ENCODE data around the gene MFSD2A. TPM values are rescaled to one million over a fixed set of nuclear protein-coding genes. Genes with fewer than 3 reads are reported as not detected.

MFSD2A gene
- total and polyA plus RNA-seq, 4 donors: 0.37 to 294 (median 171) TPM

DNA sequence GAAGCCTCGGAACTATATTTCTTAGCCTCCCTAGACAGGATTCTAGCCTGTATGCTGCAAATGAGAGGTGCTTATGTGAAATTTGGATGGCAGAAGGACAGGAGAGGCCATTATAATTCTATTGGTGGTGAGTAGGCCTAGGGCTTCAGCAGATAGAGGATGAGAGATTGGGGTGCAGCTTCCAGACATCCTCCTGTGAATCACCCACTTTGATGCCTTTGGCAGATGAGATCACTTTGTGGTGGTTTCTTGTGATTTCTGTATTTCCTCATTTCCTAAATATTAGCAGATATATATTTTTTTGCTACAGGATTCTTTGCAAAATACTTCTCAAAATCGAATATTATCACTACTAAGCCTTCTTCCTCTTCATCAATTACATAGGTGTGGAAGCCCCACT is 37.3 kb downstream of the MFSD2A start:
- no peak overlapping the region for H3K9ac ChIP-seq (ENCODE audit: low read depth in 1 of 2, low read length in 2 of 2)
- no peaks in the 10 kb centered on the region for H3K36me3 ChIP-seq (ENCODE audit: control insufficient read depth in 4 of 4, insufficient read depth in 3 of 4, low read depth in 1 of 4, low read length in 3 of 4)
- H3K9me3 ChIP-seq (ENCODE audit: control insufficient read depth in 4 of 4, low read length in 3 of 4): no peaks in the 10 kb centered on the region
- H3K27me3 ChIP-seq (ENCODE audit: control insufficient read depth in 4 of 4, insufficient read depth in 4 of 4, low read length in 3 of 4): no peaks in the 10 kb centered on the region
- H3K4me1 ChIP-seq (ENCODE audit: control insufficient read depth in 4 of 4, insufficient read depth in 4 of 4, low read length in 3 of 4): no peaks in the 10 kb centered on the region
- WGBS: 73% methylated on average over 2 of the region's 2 CpGs
- DNase-seq (ENCODE audit: low spot score): no peak
- no peak overlapping the region for H3K4me3 ChIP-seq (ENCODE audit: low read depth in 1 of 3, low read length in 3 of 3)
- H3K27ac ChIP-seq (ENCODE audit: low read depth in 1 of 2, low read length in 2 of 2): no peak overlapping the region
- no peak for TF ChIP-seq TAF1 (conservative IDR thresholded peaks at IDR 0.05)
- no peak for TF ChIP-seq EGR1 (IDR thresholded peaks at IDR 0.05; ENCODE audit: low read depth in 2 of 2)
- no peak for TF ChIP-seq ZBTB33 (IDR thresholded peaks at IDR 0.05)
- TF ChIP-seq HNF4A (conservative IDR thresholded peaks at IDR 0.05): no peak
- no peak for TF ChIP-seq JUND (IDR thresholded peaks at IDR 0.05)
- TF ChIP-seq, protein P1, sequence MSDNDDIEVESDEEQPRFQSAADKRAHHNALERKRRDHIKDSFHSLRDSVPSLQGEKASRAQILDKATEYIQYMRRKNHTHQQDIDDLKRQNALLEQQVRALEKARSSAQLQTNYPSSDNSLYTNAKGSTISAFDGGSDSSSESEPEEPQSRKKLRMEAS (IDR thresholded peaks at IDR 0.05): no peak
- no peak for TF ChIP-seq HNF4G (IDR thresholded peaks at IDR 0.05)
- TF ChIP-seq, protein P2, sequence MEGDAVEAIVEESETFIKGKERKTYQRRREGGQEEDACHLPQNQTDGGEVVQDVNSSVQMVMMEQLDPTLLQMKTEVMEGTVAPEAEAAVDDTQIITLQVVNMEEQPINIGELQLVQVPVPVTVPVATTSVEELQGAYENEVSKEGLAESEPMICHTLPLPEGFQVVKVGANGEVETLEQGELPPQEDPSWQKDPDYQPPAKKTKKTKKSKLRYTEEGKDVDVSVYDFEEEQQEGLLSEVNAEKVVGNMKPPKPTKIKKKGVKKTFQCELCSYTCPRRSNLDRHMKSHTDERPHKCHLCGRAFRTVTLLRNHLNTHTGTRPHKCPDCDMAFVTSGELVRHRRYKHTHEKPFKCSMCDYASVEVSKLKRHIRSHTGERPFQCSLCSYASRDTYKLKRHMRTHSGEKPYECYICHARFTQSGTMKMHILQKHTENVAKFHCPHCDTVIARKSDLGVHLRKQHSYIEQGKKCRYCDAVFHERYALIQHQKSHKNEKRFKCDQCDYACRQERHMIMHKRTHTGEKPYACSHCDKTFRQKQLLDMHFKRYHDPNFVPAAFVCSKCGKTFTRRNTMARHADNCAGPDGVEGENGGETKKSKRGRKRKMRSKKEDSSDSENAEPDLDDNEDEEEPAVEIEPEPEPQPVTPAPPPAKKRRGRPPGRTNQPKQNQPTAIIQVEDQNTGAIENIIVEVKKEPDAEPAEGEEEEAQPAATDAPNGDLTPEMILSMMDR (IDR thresholded peaks at IDR 0.05; ENCODE audit: low read depth, low read length, missing input control): no peak
- no peak for TF ChIP-seq ATF3 (IDR thresholded peaks at IDR 0.05)
- no peak for TF ChIP-seq FOXA1 (IDR thresholded peaks at IDR 0.05)
- no peak for TF ChIP-seq SP1 (IDR thresholded peaks at IDR 0.05)
- no peak for TF ChIP-seq RXRA (IDR thresholded peaks at IDR 0.05)
- TF ChIP-seq YY1 (IDR thresholded peaks at IDR 0.05): no peak
- no peak for TF ChIP-seq FOXA2 (IDR thresholded peaks at IDR 0.05)

DNA sequence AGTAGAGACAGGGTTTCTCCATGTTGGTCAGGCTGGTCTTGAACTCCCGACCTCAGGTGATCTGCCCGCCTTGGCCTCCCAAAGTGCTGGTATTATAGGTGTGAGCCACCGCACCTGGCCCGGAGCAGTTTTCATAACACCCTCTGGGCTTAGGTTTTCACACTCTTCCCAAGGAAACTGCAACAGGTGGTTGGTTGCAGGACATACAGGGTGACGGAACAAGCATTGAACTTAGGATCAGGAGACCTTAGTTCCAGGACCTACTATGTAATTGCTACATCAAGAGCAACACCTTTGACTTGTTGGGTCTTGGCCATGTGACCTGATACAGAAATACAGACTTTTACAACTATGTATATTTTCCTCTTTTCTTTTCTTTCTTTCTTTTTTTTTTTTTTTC is 37.9 kb downstream of the MFSD2A start:
- no peaks in the 10 kb centered on the region for H3K27me3 ChIP-seq (ENCODE audit: control insufficient read depth in 4 of 4, insufficient read depth in 4 of 4, low read length in 3 of 4)
- no peak overlapping the region for H3K9ac ChIP-seq (ENCODE audit: low read depth in 1 of 2, low read length in 2 of 2)
- no peaks in the 10 kb centered on the region for H3K9me3 ChIP-seq (ENCODE audit: control insufficient read depth in 4 of 4, low read length in 3 of 4)
- no peaks in the 10 kb centered on the region for H3K36me3 ChIP-seq (ENCODE audit: control insufficient read depth in 4 of 4, insufficient read depth in 3 of 4, low read depth in 1 of 4, low read length in 3 of 4)
- no peak for TF ChIP-seq NR2F2 (IDR thresholded peaks at IDR 0.05)
- H3K4me3 ChIP-seq (ENCODE audit: low read depth in 1 of 3, low read length in 3 of 3): no peak overlapping the region
- no peak for DNase-seq (ENCODE audit: low spot score)
- 91% methylated on average over 5 of the region's 5 CpGs for WGBS
- H3K4me1 ChIP-seq (ENCODE audit: control insufficient read depth in 4 of 4, insufficient read depth in 4 of 4, low read length in 3 of 4): no peaks in the 10 kb centered on the region
- H3K27ac ChIP-seq (ENCODE audit: low read depth in 1 of 2, low read length in 2 of 2): no peak overlapping the region

DNA sequence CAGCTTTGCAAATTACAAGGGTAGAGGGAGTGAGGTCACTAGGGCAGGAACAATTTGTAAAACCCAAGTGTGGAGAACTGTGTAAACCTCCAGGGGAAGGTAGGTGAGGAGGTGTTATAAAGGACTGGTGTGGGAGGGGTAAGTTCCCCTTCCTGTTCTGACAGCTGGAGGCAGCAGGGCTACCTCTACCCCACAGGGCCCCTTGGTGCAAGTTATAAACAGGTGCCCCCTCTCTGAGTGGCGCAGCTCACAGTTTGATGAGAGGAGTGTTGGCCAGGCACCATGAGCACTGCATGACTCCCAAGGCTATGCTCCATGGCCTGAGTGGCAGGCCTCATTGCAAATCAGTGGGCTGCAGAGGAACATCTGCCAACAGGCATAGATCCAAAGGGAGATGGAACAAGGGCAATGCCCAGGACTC is 41.0 kb downstream of the MFSD2A start:
- WGBS: 92% methylated on average over 1 of the region's 1 CpG
- no peaks in the 10 kb centered on the region for H3K27me3 ChIP-seq (ENCODE audit: control insufficient read depth in 4 of 4, insufficient read depth in 4 of 4, low read length in 3 of 4)
- TF ChIP-seq, protein P3, sequence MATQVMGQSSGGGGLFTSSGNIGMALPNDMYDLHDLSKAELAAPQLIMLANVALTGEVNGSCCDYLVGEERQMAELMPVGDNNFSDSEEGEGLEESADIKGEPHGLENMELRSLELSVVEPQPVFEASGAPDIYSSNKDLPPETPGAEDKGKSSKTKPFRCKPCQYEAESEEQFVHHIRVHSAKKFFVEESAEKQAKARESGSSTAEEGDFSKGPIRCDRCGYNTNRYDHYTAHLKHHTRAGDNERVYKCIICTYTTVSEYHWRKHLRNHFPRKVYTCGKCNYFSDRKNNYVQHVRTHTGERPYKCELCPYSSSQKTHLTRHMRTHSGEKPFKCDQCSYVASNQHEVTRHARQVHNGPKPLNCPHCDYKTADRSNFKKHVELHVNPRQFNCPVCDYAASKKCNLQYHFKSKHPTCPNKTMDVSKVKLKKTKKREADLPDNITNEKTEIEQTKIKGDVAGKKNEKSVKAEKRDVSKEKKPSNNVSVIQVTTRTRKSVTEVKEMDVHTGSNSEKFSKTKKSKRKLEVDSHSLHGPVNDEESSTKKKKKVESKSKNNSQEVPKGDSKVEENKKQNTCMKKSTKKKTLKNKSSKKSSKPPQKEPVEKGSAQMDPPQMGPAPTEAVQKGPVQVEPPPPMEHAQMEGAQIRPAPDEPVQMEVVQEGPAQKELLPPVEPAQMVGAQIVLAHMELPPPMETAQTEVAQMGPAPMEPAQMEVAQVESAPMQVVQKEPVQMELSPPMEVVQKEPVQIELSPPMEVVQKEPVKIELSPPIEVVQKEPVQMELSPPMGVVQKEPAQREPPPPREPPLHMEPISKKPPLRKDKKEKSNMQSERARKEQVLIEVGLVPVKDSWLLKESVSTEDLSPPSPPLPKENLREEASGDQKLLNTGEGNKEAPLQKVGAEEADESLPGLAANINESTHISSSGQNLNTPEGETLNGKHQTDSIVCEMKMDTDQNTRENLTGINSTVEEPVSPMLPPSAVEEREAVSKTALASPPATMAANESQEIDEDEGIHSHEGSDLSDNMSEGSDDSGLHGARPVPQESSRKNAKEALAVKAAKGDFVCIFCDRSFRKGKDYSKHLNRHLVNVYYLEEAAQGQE (IDR thresholded peaks at IDR 0.05): no peak
- TF ChIP-seq, protein P1 (IDR thresholded peaks at IDR 0.05): no peak
- TF ChIP-seq, protein P2 (IDR thresholded peaks at IDR 0.05; ENCODE audit: low read depth, low read length, missing input control): no peak
- no peak for TF ChIP-seq RXRA (IDR thresholded peaks at IDR 0.05)
- no peak for TF ChIP-seq JUND (IDR thresholded peaks at IDR 0.05)
- TF ChIP-seq SP1 (IDR thresholded peaks at IDR 0.05): no peak
- TF ChIP-seq ZBTB33 (IDR thresholded peaks at IDR 0.05): no peak
- no peak for DNase-seq (ENCODE audit: low spot score)
- H3K36me3 ChIP-seq (ENCODE audit: control insufficient read depth in 4 of 4, insufficient read depth in 3 of 4, low read depth in 1 of 4, low read length in 3 of 4): no peaks in the 10 kb centered on the region
- no peaks in the 10 kb centered on the region for H3K9me3 ChIP-seq (ENCODE audit: control insufficient read depth in 4 of 4, low read length in 3 of 4)
- no peak overlapping the region for H3K27ac ChIP-seq (ENCODE audit: low read depth in 1 of 2, low read length in 2 of 2)
- no peak overlapping the region for H3K4me3 ChIP-seq (ENCODE audit: low read depth in 1 of 3, low read length in 3 of 3)
- H3K4me1 ChIP-seq (ENCODE audit: control insufficient read depth in 4 of 4, insufficient read depth in 4 of 4, low read length in 3 of 4): no peaks in the 10 kb centered on the region
- no peak overlapping the region for H3K9ac ChIP-seq (ENCODE audit: low read depth in 1 of 2, low read length in 2 of 2)

Data from liver (tissue), 9 donors.